UCSD-AML1 (cell line): ENCODE data around the gene ZSWIM9.

ENCODE experiments used
- DNase-seq: peaks from one replicate; lab custom pipeline; 2025; ENCODE audit not compliant: unreplicated experiment; lab: John Stamatoyannopoulos, UW

Gene ZSWIM9

GRCh38 chr19:48174445-48175030 lies 4.1 kb downstream of the ZSWIM9 start:
- DNase-seq = no peak

- DNase-seq = peak; percentile 39
Measured at GRCh38 chr19:48175578-48175977, 5.1 kb downstream of the ZSWIM9 start.

GRCh38 chr19:48176226-48176625 lies 5.7 kb downstream of the ZSWIM9 start:
- no peak for DNase-seq

- DNase-seq = no peak
Measured at GRCh38 chr19:48181505-48181904, 11.0 kb downstream of the ZSWIM9 start.

- no peak for DNase-seq
Measured at GRCh38 chr19:48182434-48182833, 12.0 kb downstream of the ZSWIM9 start.

GRCh38 chr19:48183356-48183755 lies 12.9 kb downstream of the ZSWIM9 start:
- DNase-seq = no peak

GRCh38 chr19:48186015-48186414 lies 15.5 kb downstream of the ZSWIM9 start:
- no peak for DNase-seq

- DNase-seq = no peak
Measured at GRCh38 chr19:48186541-48186991, 16.1 kb downstream of the ZSWIM9 start.

GRCh38 chr19:48190288-48190884 lies 19.9 kb downstream of the ZSWIM9 start:
- DNase-seq = no peak

- no peak for DNase-seq
Measured at GRCh38 chr19:48190885-48191284, 20.4 kb downstream of the ZSWIM9 start.

- DNase-seq = no peak
Measured at GRCh38 chr19:48192750-48193149, 22.3 kb downstream of the ZSWIM9 start.

GRCh38 chr19:48194041-48194843 lies 23.8 kb downstream of the ZSWIM9 start:
- DNase-seq = no peak

- DNase-seq = no peak
Measured at GRCh38 chr19:48194844-48195830, 24.7 kb downstream of the ZSWIM9 start.

GRCh38 chr19:48196321-48196763 lies 25.9 kb downstream of the ZSWIM9 start:
- DNase-seq = no peak

- peak; percentile 49 for DNase-seq
Measured at GRCh38 chr19:48196933-48197665, 26.6 kb downstream of the ZSWIM9 start.

GRCh38 chr19:48203222-48203793 lies 32.8 kb downstream of the ZSWIM9 start:
- no peak for DNase-seq

- DNase-seq = peak; percentile 92
Measured at GRCh38 chr19:48203794-48204628, 33.5 kb downstream of the ZSWIM9 start.

GRCh38 chr19:48206397-48207093 lies 36.1 kb downstream of the ZSWIM9 start:
- no peak for DNase-seq
